Stimulated activated naive CD8-positive, alpha-beta T cell treated with anti-CD3 and anti-CD28 coated beads, Interleukin-15, amount 100 ng/mL, for 72 hours (primary cell): ENCODE measurements around the gene ADGRL1.
"Not testable (repeated sequence)": the region's sequence is repeated elsewhere in the genome, so short reads cannot be mapped to it uniquely, and the experiment has no call there.

Experiments
- ATAC-seq: fragments of 150-1000 bp; cut with Tn5 transposase; 2 replicates; pipeline ENCODE4 v1.10.0; 2021; ENCODE audit warnings: mild to moderate bottlenecking, moderate library complexity
- DNase-seq, 2 donors: peaks; one replicate each; pipeline ENCODE4 v3.0.0; 2021 to 2022
- H3K27ac Mint-ChIP-seq, 2 donors: one replicate each; pipeline ENCODE4 v1.8.0; 2022; ENCODE audit warnings: mild to moderate bottlenecking in 2 of 2, mixed read lengths in 2 of 2, moderate library complexity in 2 of 2
- H3K27me3 Mint-ChIP-seq: one replicate; pipeline ENCODE4 v1.8.0; 2022; ENCODE audit warnings: mixed read lengths
- H3K4me1 Mint-ChIP-seq: one replicate; pipeline ENCODE4 v1.8.0; 2022; ENCODE audit warnings: mild to moderate bottlenecking, mixed read lengths
- H3K4me3 Mint-ChIP-seq, 2 donors: one replicate each; pipeline ENCODE4 v1.8.0; 2022; ENCODE audit warnings: mild to moderate bottlenecking in 2 of 2, mixed read lengths in 2 of 2, moderate library complexity in 1 of 2
- H3K9me3 Mint-ChIP-seq, 2 donors: one replicate each; pipeline ENCODE4 v1.8.0; 2022; ENCODE audit warnings: mixed read lengths in 2 of 2

The ADGRL1 gene

GRCh38 chr19:14186684-14187083, 19.3 kb downstream of the ADGRL1 start:
- ATAC-seq, H3K9me3 Mint-ChIP-seq, H3K27ac Mint-ChIP-seq, H3K4me3 Mint-ChIP-seq, H3K27me3 Mint-ChIP-seq, DNase-seq: not testable (repeated sequence)
- peaks cover 17% of the 10 kb centered on the region for H3K4me1 Mint-ChIP-seq

GRCh38 chr19:14185691-14186090, 20.3 kb downstream of the ADGRL1 start:
- H3K4me1 Mint-ChIP-seq, H3K27me3 Mint-ChIP-seq, ATAC-seq, H3K9me3 Mint-ChIP-seq, H3K4me3 Mint-ChIP-seq, DNase-seq: not testable (repeated sequence)
- H3K27ac Mint-ChIP-seq: peak overlapping the region in 1 of 2 donors; percentile 20

- Mint-ChIP-seq H3K27me3 (no peaks in the 10 kb centered on the region), H3K27ac (no peak overlapping the region), H3K9me3 (no peaks in the 10 kb centered on the region), H3K4me3 (no peak overlapping the region), H3K4me1 (peaks cover 3% of the 10 kb centered on the region)
- DNase-seq: no peak
- no peak for ATAC-seq
These were observed 20.8 kb downstream of the ADGRL1 start for GRCh38 chr19:14185158-14185557.

- Mint-ChIP-seq H3K27ac (peak overlapping the region in 1 of 2 donors; percentile 67), H3K4me1 (no peaks in the 10 kb centered on the region), H3K27me3 (no peaks in the 10 kb centered on the region), H3K9me3 (no peaks in the 10 kb centered on the region), H3K4me3 (no peak overlapping the region)
- DNase-seq (no peak), ATAC-seq (no peak)
These were observed 22.1 kb downstream of the ADGRL1 start for GRCh38 chr19:14183741-14184350.

GRCh38 chr19:14182476-14182875, 23.5 kb downstream of the ADGRL1 start:
- ATAC-seq (no peak), DNase-seq (no peak)

GRCh38 chr19:14181906-14182305, 24.1 kb downstream of the ADGRL1 start:
- DNase-seq (no peak), ATAC-seq (no peak)
- H3K4me3 Mint-ChIP-seq: no peak overlapping the region
- H3K9me3 Mint-ChIP-seq: no peaks in the 10 kb centered on the region
- H3K27me3 Mint-ChIP-seq: no peaks in the 10 kb centered on the region
- no peak overlapping the region for H3K27ac Mint-ChIP-seq
- no peaks in the 10 kb centered on the region for H3K4me1 Mint-ChIP-seq

More at GRCh38 chr19:14182476-14182875, 23.5 kb downstream of the ADGRL1 start:
- H3K4me1 Mint-ChIP-seq: no peaks in the 10 kb centered on the region
- H3K27me3 Mint-ChIP-seq: no peaks in the 10 kb centered on the region
- no peak overlapping the region for H3K4me3 Mint-ChIP-seq
- H3K9me3 Mint-ChIP-seq: no peaks in the 10 kb centered on the region
- no peak overlapping the region for H3K27ac Mint-ChIP-seq

- H3K9me3 Mint-ChIP-seq, H3K27me3 Mint-ChIP-seq, DNase-seq, H3K4me3 Mint-ChIP-seq, ATAC-seq, H3K4me1 Mint-ChIP-seq, H3K27ac Mint-ChIP-seq: not testable (repeated sequence)
These were observed 24.8 kb downstream of the ADGRL1 start for GRCh38 chr19:14181199-14181598.

- Mint-ChIP-seq H3K4me3 (no peak overlapping the region), H3K27me3 (no peaks in the 10 kb centered on the region), H3K27ac (no peak overlapping the region), H3K4me1 (peaks cover 7% of the 10 kb centered on the region), H3K9me3 (no peaks in the 10 kb centered on the region)
- no peak for DNase-seq
- ATAC-seq: no peak
These were observed 28.4 kb downstream of the ADGRL1 start for GRCh38 chr19:14177496-14178074.

GRCh38 chr19:14175351-14175792, 30.6 kb downstream of the ADGRL1 start:
- no peaks in the 10 kb centered on the region for H3K9me3 Mint-ChIP-seq
- no peak overlapping the region for H3K4me3 Mint-ChIP-seq
- H3K27ac Mint-ChIP-seq: peak overlapping the region in 1 of 2 donors; percentile 0
- H3K4me1 Mint-ChIP-seq: peaks cover 7% of the 10 kb centered on the region
- ATAC-seq: no peak
- no peak for DNase-seq
- H3K27me3 Mint-ChIP-seq: no peaks in the 10 kb centered on the region

GRCh38 chr19:14174883-14175282, 31.1 kb downstream of the ADGRL1 start:
- Mint-ChIP-seq H3K4me1 (peaks cover 7% of the 10 kb centered on the region), H3K4me3 (no peak overlapping the region), H3K9me3 (no peaks in the 10 kb centered on the region), H3K27ac (no peak overlapping the region), H3K27me3 (no peaks in the 10 kb centered on the region)
- ATAC-seq (no peak), DNase-seq (no peak)

- H3K4me3 Mint-ChIP-seq: no peak overlapping the region
- peaks cover 33% of the 10 kb centered on the region for H3K4me1 Mint-ChIP-seq
- no peaks in the 10 kb centered on the region for H3K27me3 Mint-ChIP-seq
- no peak overlapping the region for H3K27ac Mint-ChIP-seq
- no peak for DNase-seq
- peaks cover 0 to 6% of the 10 kb centered on the region in 2 donors for H3K9me3 Mint-ChIP-seq
- ATAC-seq: no peak
These were observed 37.0 kb downstream of the ADGRL1 start for GRCh38 chr19:14168993-14169392.

- Mint-ChIP-seq H3K4me1 (peaks cover 33% of the 10 kb centered on the region), H3K27me3 (no peaks in the 10 kb centered on the region), H3K4me3 (peak overlapping the region in 1 of 2 donors; percentile 8), H3K9me3 (peaks cover 0 to 6% of the 10 kb centered on the region in 2 donors), H3K27ac (peak overlapping the region in 1 of 2 donors; percentile 65)
- DNase-seq (no peak), ATAC-seq (no peak)
These were observed 37.6 kb downstream of the ADGRL1 start for GRCh38 chr19:14168259-14168972.

GRCh38 chr19:14167576-14168138, 38.3 kb downstream of the ADGRL1 start:
- peak in 1 of 2 donors; percentile 16 for DNase-seq
- ATAC-seq: peak; percentile 56
- peaks cover 0 to 6% of the 10 kb centered on the region in 2 donors for H3K9me3 Mint-ChIP-seq
- peak overlapping the region; percentile 84 to 88 for H3K4me3 Mint-ChIP-seq
- peak overlapping the region in 1 of 2 donors; percentile 10 for H3K27ac Mint-ChIP-seq
- peaks cover 33% of the 10 kb centered on the region for H3K4me1 Mint-ChIP-seq
- H3K27me3 Mint-ChIP-seq: no peaks in the 10 kb centered on the region

- H3K27me3 Mint-ChIP-seq: no peaks in the 10 kb centered on the region
- peak overlapping the region; percentile 57 to 93 for H3K27ac Mint-ChIP-seq
- peaks cover 0 to 6% of the 10 kb centered on the region in 2 donors for H3K9me3 Mint-ChIP-seq
- ATAC-seq: peak; percentile 43
- peaks cover 33% of the 10 kb centered on the region for H3K4me1 Mint-ChIP-seq
- no peak for DNase-seq
- peak overlapping the region; percentile 84 to 88 for H3K4me3 Mint-ChIP-seq
These were observed 38.9 kb downstream of the ADGRL1 start for GRCh38 chr19:14166999-14167575.

- peaks cover 0 to 6% of the 10 kb centered on the region in 2 donors for H3K9me3 Mint-ChIP-seq
- DNase-seq: peak in 1 of 2 donors; percentile 41
- peak overlapping the region; percentile 84 to 88 for H3K4me3 Mint-ChIP-seq
- peak overlapping the region; percentile 84 to 93 for H3K27ac Mint-ChIP-seq
- no peaks in the 10 kb centered on the region for H3K27me3 Mint-ChIP-seq
- peak; percentile 46 for ATAC-seq
- peaks cover 33% of the 10 kb centered on the region for H3K4me1 Mint-ChIP-seq
These were observed 39.8 kb downstream of the ADGRL1 start for GRCh38 chr19:14165990-14166830.
